ENCODE measurements around the gene NPDC1. TPM values are rescaled to one million over a fixed set of nuclear protein-coding genes. Genes with fewer than 3 reads are reported as not detected.

The NPDC1 gene
- total RNA-seq, 4 donors from 2014 or later, result 11.3 to 22.3 (median 19.0) TPM

- peaks cover 22 to 59% (median 58%) of the 10 kb centered on the region in 3 donors for H3K27me3 ChIP-seq
- H3K27ac ChIP-seq, result peak within 1 kb of the TSS in 3 of 4 donors; percentile 49 to 64 (median 63)
- H3K36me3 ChIP-seq, result no peaks in the 10 kb centered on the region
- H3K9me3 ChIP-seq, result no peaks in the 10 kb centered on the region
- H3K4me1 ChIP-seq, result peaks cover 8 to 12% of the 10 kb centered on the region in 2 donors
- no peak for ATAC-seq
- intact Hi-C loops (cut with DNase I; ENCODE audit: low total_unique reads), result no loop called here
- TF ChIP-seq CTCF (IDR thresholded peaks at IDR 0.05 in 4 of 5, conservative IDR thresholded peaks at IDR 0.05 in 1 of 5) (no peak), POLR2A (IDR thresholded peaks at IDR 0.05) (no peak)
- peak within 1 kb of the TSS in 2 of 4 donors; percentile 18 to 36 for H3K4me3 ChIP-seq
- no peak for DNase-seq
- in situ Hi-C loops (cut with MboI; ENCODE audit: low sequenced_read_pairs in 4 of 4), result no loop called here
Measured at GRCh38 chr9:137053944-137054931, 8.3 kb upstream of the NPDC1 start, which contains the start of gene ENTPD2. ENTPD2 (minus strand) TSS chr9:137054061; CDS start chr9:137053997, 64 bp downstream.

GRCh38 chr9:137052998-137053943 is 7.3 kb upstream of the NPDC1 start:
- Histone ChIP-seq H3K27ac (no peak overlapping the region), H3K27me3 (peaks cover 22 to 68% (median 68%) of the 10 kb centered on the region in 3 donors)
- in situ Hi-C loops (cut with MboI; ENCODE audit: low sequenced_read_pairs in 4 of 4), result no loop called here

GRCh38 chr9:137052293-137052692 is 6.3 kb upstream of the NPDC1 start:
- no peak overlapping the region for H3K4me3 ChIP-seq
- H3K4me1 ChIP-seq, result peaks cover 12 to 16% of the 10 kb centered on the region in 2 donors
- in situ Hi-C loops (cut with MboI; ENCODE audit: low sequenced_read_pairs in 4 of 4), result no loop called here
- H3K36me3 ChIP-seq, result no peaks in the 10 kb centered on the region
- peaks cover 31 to 78% (median 77%) of the 10 kb centered on the region in 3 donors for H3K27me3 ChIP-seq
- TF ChIP-seq CTCF (IDR thresholded peaks at IDR 0.05 in 4 of 5, conservative IDR thresholded peaks at IDR 0.05 in 1 of 5) (no peak), POLR2A (IDR thresholded peaks at IDR 0.05) (no peak)
- no peak for DNase-seq
- intact Hi-C loops (cut with DNase I; ENCODE audit: low total_unique reads), result no loop called here
- ATAC-seq, result no peak
- no peaks in the 10 kb centered on the region for H3K9me3 ChIP-seq
- no peak overlapping the region for H3K27ac ChIP-seq

More at GRCh38 chr9:137052998-137053943, 7.3 kb upstream of the NPDC1 start:
- no peaks in the 10 kb centered on the region for H3K9me3 ChIP-seq
- peaks cover 12 to 16% of the 10 kb centered on the region in 2 donors for H3K4me1 ChIP-seq
- DNase-seq, result no peak
- H3K36me3 ChIP-seq, result no peaks in the 10 kb centered on the region
- no peak for TF ChIP-seq CTCF (IDR thresholded peaks at IDR 0.05 in 4 of 5, conservative IDR thresholded peaks at IDR 0.05 in 1 of 5)
- no peak for TF ChIP-seq POLR2A (IDR thresholded peaks at IDR 0.05)
- H3K4me3 ChIP-seq, result peak overlapping the region in 2 of 4 donors; percentile 18 to 36
- ATAC-seq, result no peak
- intact Hi-C loops (cut with DNase I; ENCODE audit: low total_unique reads), result no loop called here

GRCh38 chr9:137051145-137051724 is 5.3 kb upstream of the NPDC1 start:
- H3K27ac ChIP-seq, result no peak overlapping the region
- TF ChIP-seq CTCF (IDR thresholded peaks at IDR 0.05 in 4 of 5, conservative IDR thresholded peaks at IDR 0.05 in 1 of 5) (no peak), POLR2A (IDR thresholded peaks at IDR 0.05) (no peak)
- H3K9me3 ChIP-seq, result no peaks in the 10 kb centered on the region
- peaks cover 12 to 21% of the 10 kb centered on the region in 2 donors for H3K4me1 ChIP-seq
- ATAC-seq (no peak), DNase-seq (no peak)
- H3K27me3 ChIP-seq, result peaks cover 37 to 82% (median 78%) of the 10 kb centered on the region in 3 donors
- H3K36me3 ChIP-seq, result no peaks in the 10 kb centered on the region
- H3K4me3 ChIP-seq, result no peak overlapping the region
- in situ Hi-C loops (cut with MboI; ENCODE audit: low sequenced_read_pairs in 4 of 4) (no loop called here), intact Hi-C loops (cut with DNase I; ENCODE audit: low total_unique reads) (no loop called here)
